Anterior cingulate cortex (tissue), 58 donors: ENCODE measurements around the gene MID1.

Experiments
- DNase-seq, 58 donors: peaks; one replicate each; lab custom pipeline; 2025; lab: John Stamatoyannopoulos, UW

Gene MID1

DNA sequence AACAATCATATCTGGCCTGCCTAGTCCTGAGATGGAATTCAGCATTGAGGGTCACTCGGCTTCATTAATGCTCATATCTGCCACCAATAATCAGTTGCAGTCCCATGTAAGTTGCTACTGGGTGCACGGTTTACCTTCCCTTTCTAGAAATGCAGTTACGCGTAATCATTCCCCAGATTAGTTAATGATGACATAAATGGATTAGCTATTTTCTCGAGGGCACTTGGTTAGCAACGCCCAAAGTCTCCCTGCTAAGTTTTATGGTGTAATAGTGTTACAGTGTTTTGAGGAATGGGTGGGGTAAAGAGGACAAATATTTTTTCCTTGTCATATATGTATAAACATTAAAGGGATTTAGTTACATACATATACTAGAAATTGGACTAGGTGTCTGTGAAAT, 118.8 kb downstream of the MID1 start:
- no peak for DNase-seq

DNA sequence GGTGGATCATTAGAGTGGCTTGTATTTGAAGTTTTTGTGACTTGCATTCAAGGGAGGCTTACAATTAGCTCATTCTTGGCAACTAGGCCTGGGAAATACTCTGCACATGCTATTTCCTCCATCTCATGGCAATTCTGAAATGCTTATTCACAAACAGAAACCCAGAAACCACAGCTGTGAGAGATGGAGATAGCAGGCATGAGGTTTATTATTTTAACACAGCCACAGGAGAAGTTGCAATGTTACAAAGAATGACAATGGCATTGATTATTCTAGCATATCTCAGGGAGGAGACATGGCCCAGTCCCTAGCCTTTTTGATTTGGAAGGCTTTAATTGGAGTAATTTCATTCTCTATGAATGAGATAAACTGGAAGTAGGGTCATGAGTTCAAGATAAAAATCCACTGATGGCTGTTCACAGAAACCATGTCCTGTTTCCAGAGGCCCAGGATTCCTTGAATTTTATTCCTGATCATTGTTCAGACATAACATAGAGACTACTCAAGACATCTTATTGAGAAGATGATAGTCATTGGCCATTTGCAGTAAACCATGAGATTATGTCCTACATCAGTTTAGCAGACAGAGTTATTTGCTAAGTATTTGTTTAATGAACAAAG, 123.9 kb downstream of the MID1 start:
- no peak for DNase-seq

DNA sequence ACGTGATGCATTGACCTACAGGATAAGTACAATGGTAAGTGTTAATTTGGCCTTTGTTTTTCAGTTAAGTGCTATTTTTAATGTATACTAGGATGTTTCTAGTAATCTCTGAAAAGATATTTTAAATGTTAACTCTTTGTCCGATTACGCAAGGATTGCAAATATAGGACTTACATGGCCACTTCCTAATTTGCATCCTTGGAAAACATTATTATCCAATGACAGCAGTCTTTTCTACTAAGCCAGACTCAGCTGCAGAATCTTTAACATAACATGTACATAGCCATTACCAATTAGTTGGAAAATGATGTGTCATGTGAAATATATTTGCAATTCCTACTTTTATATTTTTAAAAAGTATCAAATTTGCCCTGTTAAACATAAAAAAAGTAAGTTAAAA, 124.7 kb downstream of the MID1 start:
- DNase-seq: no peak

DNA sequence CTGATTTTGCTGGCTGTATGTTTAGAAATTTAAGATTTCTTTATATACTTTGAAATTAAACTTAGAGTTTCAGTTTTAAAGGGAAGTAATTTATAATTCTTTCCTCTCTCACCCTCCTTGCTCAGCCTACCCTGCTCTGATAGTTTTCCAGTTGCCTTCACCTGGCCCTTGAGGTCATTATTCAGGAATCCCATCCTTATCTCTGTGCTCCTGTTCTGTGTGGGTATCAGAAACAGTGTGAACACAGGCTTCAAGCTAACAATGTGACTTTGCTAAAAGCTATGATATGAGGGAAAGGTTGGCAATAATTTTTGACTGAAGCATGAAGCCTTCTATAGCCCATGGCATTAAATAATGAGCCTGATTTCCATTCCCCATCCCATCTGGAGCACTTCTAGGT, 128.1 kb downstream of the MID1 start:
- no peak for DNase-seq

DNA sequence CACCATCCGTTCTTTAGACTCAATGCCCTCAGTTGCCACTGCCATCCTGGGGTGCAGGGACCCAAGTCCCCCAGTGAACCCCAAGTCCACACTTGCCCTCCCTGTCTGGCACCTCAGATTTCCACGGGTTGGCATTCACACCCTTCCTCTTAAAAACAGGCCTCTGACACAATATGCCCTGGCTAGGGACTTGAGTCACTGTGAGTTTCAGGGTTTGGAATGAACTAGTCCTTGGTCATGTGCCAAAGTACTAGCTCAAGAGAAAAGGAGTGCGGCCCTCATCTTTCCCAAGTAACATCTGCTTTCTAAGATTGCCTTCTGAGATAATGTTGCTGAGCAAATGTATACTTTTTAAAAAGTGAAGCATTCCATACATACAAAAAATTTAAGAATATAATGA, 134.0 kb downstream of the MID1 start:
- DNase-seq: no peak

DNA sequence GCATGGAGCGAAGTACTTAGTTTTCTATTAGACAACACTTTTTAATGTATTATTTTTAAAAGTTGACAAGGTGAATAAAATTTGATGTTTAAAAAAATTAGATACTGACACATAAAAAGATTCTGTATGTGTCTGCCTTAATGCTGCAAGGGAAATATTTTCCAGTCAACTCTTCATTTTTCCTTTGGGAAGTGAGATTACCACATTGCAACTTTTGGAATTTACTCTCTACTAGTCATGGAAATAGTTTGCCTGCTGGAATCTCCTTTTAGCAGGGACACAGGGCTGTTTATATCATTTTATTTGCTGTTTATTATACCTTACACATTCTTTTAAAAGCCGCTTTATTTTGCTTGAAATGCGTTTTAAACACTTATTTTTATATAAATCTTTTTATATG, 135.1 kb downstream of the MID1 start:
- DNase-seq: no peak

DNA sequence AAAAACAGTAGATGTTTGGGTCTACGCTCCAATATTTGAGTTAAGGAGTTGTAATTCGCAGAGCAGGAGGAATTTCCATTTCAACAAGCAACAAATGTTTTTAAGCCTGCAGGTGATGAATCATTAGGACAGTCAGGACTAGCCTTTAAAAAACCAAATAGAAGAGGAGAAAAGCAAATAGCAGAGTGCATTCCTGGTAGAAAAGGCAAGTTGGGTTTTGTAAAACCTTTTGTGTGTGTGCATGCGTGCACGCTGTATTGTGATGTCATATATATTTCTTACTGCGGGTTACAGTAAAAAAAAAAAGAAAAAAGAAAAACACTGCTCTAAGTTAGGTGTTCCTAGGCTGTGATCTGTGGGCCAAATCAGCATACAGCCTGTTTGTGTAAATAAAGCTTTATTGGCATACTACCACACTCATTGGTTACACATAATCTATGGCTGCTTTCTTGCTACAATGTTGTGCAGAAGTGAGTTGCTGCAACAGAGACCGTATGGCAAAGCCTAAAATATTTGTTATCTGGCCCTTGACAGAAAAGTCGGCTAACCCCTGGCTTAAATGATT, 135.6 kb downstream of the MID1 start:
- DNase-seq: no peak

DNA sequence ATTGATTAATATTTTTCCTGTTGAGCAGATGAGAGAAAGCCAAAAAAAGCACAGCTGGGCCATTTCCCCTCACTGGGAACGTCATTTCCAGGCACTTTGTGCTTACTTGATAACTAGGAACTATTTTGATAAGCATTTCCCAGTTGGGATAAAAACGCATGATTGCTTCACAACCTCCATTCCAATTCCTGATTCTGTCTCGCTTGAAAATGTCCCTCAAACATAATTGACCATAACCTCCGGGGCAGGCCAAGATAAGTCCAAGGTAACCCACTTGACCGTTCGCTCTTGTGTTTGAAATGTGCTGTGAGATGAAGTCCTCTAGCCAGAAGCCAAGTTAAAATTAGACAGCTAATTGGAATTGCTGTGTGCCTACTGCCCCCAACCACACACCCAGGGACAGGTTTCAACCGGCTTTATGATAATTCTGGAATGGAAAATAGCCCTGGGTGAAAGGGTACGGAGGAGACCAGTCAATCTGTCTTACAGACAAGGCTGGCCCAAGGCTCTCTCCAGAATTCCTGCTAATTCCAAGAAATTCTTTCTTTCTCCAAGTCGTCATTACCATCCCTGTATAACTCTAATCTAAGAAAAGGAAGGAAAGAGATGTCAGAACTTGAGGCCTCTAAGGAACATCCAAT, 137.1 kb downstream of the MID1 start:
- DNase-seq: no peak

DNA sequence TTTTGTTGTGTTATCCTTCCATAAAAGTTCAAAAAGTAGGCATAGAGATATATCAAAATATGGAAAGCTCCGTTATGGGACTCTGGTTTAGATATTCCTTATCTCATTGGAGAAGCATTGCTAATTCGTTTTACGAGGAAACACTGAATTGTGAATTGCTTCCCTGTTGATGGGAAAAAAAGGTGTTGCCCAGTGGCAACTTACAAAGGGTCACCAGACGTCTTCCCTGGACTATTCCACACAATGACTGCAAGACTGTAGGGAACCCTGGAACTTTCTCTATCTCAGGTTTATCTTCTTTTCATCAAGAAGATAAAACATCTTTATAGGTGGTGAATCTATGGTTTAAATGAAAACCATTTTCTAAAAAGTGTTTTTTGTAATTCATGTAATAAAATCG, 137.7 kb downstream of the MID1 start:
- DNase-seq: no peak

DNA sequence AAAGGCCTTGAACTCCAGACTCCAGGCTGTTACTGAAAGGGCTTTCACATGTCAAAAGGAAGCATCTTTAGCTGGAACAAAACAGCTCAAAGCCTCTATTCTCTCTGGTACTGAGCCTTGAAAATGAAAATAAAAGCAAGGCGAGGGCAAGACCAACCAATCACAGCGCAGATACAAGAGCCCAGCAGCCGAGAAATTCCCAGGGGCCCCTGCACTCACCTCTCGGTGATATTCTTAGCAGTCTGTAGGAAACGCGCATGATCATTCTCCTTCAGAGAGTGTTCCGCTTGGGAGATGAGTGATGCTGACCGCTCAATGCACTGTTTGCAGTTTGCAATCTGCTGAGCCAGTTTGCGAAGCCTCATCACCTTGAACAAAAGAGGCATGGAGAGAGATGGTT, 138.1 kb downstream of the MID1 start:
- DNase-seq: no peak

DNA sequence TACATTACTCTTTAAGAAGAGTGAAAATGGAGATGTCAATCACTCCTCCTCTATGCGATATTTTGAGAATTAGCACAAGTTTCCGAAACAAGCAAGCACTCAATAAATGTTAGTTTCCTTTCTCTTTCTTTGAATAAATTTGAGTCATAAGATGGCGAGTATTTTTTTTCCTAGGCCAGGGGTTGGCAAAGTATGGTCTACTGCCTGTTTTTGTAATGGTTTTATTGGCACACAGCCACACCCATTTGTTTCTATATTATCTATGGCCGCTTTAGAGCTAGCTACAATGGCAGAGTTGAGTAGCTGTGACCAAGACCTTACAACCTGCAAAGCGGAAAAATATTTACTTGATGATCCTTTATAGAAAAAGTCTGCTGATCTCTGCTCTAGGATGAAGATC, 139.5 kb downstream of the MID1 start:
- DNase-seq: no peak

DNA sequence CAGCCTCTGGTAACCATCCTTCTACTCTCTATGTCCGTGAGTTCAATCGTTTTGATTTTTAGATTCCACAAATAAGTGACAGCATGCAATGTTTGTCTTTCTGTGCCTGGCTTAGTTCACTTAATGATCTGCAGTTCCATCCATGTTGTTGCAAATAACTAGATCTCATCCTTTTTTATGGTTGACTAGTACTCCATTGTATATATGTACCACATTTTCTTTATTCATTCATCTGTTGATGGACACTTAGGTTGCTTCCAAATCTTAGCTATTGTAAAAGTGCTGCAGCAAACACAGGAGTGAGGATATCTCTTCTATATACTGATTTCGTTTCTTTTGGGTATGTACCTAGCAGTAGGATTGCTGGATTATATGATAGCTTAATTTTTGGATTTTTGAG, 140.9 kb downstream of the MID1 start:
- no peak for DNase-seq

DNA sequence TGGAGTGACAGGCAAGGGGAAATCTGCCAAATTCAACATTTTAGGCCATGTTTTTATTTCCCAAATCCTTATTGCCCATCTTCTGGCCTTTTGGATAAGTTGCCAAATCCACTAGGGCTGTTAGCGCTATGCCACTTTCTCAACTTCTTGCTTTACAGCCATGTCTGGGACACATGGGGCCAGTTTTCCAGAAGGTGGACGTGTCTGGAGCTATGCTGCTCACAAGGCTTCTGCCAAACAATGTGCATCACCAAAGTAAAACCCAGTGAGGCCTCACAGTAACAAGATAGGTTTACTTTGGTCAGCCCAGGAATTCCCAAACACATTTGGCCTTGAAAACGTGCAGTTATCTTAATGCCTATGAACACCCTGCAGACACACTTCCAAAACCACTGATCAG, 142.9 kb downstream of the MID1 start:
- no peak for DNase-seq

DNA sequence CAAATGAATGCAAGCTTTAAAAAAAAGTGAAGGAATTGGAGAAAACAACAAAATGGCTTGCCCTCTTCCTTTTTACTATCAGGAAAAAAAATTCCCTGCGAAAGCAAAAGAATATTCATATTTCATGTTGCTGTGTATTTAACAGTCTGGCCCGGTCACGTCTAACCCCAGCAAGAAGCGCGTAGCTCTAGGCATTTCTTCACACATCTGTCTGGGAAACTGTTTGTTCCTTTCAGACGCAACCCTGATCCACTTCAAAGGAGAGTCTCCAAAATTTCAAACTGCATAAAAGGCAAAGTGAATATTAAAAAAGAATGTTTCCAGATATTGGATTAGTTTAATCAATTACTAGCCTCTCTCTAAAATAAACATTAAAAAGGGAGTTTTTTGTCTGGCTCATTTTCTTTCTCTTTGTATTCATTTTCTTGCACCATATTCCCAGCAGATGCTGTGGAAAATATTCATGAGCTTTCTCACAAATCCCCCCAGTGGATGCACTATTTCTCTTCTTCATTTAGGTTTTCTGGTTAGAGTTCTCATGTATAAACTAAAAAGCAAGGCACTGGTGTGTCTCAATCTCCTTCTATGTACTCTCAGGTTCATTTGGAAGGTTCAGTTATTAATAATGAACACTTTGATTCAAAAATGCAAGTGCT, 145.3 kb downstream of the MID1 start:
- DNase-seq: no peak

DNA sequence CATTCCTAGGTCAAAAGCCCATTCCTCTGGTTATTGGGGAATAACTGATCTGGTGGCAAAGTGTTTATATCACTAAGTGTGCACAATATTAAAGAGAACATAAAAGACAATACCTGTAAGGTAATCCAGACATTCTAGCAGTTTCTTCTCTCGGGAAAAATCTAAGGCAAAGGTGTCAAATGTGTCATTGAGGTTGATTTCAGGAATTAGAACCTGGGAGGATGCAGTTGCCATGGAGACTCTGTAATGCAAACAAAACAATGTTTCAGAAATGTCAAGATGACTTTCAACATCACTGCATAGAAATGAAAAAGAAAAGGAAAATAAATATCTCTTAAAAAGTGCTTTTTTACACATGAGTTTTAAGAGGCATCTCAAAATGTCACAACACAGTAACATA, 145.9 kb downstream of the MID1 start:
- DNase-seq: no peak

DNA sequence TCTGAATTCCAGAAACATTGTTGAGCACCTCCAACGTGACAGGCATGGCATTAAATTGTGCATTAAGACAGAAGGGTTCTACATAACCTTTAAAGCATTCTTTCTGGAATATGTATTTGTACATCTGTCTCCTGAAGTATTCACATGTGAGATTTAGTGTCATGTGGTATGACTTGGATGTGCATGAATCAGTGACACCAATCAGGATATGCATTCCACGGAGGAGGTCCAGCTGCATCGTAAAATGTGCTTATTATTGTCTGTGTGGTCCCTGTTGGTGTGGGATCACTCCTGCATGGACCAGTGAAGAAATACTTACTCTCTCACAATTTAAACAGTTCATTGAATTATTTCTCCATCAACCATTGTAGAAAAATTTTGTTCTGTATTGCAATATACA, 149.0 kb downstream of the MID1 start:
- DNase-seq: no peak

DNA sequence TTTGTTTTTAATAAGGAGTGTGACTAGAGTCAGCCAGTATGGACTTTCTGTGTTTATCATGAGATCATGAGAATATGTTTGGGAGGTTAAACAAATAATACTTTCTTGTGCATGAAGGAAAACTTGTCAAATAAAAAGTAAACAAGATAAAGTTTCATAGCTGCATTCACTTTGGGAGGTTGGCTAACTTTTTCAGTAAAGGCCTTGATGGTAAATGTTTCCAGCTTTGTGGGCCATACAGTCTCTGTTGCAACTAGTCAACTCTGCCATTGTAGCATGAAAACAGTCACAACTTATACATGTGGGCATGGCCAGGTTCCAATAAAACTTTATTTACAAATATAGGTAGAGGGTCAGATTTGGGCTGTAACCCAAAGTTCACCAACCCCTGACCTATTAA, 150.4 kb downstream of the MID1 start:
- no peak for DNase-seq

DNA sequence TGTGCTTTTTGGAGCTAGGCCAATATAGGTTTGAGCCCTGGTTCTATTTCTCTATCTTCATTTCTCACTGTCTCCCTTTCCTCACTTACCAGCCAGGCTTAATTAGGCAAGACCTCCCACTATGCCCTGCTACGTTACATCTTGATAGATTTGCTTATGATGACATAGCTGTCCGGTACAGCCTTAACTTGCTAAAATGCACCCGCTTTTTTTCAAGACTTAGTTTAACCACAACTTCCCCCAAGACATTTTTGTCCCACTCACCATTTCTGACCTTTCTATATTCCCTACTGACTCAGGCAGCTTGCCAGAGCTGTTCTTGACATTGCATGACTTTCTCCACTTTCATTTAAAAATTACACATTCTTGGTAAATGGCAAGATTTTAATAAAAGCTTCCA, 152.6 kb downstream of the MID1 start:
- DNase-seq: no peak

DNA sequence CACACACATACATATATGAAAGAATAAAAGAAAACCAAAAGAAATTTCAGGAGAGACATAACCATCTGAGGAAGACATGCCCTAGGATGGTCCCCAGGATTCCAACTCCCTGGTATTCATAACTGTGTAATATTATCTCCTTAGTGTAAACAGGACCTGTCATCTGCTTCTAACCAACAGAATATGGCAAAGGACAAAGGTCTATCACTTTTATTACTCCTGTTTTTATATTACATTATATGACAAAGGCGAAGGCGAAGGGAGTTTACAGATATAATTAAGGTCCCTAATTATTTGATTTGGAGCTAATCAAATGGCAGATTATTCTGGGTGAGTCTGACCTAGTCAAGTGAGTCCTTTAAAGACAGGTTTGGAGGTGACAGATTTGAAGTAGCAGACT, 155.1 kb downstream of the MID1 start:
- DNase-seq: no peak

DNA sequence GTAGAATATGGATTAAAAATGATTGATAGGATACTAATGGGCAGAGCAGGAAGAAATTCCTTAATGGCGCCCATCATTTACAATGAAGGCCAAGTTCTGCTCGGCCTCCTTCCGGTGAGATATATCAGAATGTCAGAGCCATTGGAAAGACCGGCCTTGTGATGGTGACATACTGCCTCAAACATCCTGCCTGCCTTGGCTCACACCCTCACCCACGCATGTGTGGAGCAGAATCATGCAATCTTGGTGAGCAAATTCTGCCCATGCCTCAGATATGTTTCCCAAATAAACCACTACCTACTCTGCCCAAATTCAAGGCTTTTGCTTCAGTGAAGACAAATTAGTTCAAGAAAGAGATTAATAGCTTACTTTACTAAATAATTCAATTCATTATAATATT, 163.3 kb downstream of the MID1 start:
- DNase-seq: no peak

DNA sequence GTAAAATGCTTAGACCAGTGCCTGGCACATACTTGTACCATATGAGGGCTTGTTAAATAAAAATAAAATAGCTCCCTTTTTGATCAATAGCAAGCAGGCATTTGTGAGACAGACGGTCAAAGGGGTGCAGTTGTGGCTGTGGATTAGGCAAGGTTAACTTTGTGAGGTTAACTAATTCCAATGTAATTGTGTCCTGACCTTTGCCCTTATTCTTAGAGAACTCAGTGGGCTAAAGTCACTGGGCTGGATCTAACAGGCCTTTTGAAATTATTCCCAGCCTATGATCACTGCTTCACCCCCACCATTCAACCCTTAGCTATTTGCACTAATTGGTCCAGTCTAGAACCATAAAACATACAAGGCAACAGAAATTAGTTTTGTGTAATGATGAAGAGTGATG, 166.4 kb downstream of the MID1 start:
- DNase-seq: no peak

DNA sequence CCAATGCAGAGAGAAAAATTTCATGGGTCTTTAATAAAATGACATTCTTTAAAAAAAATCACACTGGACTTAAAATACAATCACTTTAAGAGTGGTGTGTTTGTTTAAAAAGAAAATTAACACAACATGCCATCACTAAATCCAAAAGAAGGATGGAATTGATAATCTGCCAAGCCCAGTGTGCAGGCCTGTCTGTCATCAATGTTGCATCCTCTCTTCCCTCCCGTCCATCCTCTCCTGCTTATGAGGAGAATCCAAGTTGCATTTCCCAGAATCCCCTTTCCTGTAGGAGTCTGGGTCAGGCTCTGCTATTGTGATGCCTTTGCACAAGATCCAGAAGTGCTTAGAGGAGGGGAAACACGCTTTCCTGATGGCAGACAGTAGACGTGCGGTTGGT, 169.4 kb downstream of the MID1 start:
- DNase-seq: no peak
